Kidney epithelial cell (primary cell): ENCODE measurements around the gene YEATS2. TPM values are rescaled to one million over a fixed set of nuclear protein-coding genes. Genes with fewer than 3 reads are reported as not detected.

Experiments used
- DNase-seq: peaks from one replicate; pipeline ENCODE4 v3.0.0-alpha.2; 2010; ENCODE audit warnings: low read depth
- H3K27me3 ChIP-seq: 2 replicates; pipeline ENCODE4 v1.6.0; 2011; ENCODE audit warnings: low read length; ENCODE audit not compliant: control insufficient read depth, insufficient read depth
- H3K36me3 ChIP-seq: 2 replicates; pipeline ENCODE4 v1.5.1; 2011; ENCODE audit warnings: low read length; ENCODE audit not compliant: control insufficient read depth, insufficient read depth
- H3K4me3 ChIP-seq: 2 replicates; pipeline ENCODE4 v1.5.1; 2011; ENCODE audit warnings: low read depth, mild to moderate bottlenecking, control low read depth, low read length
- total RNA-seq: library from RNA; depleted of rRNA; stranded (reverse); fragments of >200 nt; gene quantifications from 2 replicates; pipeline ENCODE4 v1.2.3, GENCODE V29; 2015
- TF ChIP-seq, protein P1 (sequence below): IDR thresholded peaks from 2 replicates; pipeline ENCODE4 v1.5.1; 2011; ENCODE audit warnings: mild to moderate bottlenecking, moderate library complexity, low read length, control low read depth, inconsistent platforms; ENCODE audit not compliant: insufficient read depth, poor library complexity, severe bottlenecking

The YEATS2 gene
- total RNA-seq, 1 donor from 2014 or later = 30.2 TPM

DNA sequence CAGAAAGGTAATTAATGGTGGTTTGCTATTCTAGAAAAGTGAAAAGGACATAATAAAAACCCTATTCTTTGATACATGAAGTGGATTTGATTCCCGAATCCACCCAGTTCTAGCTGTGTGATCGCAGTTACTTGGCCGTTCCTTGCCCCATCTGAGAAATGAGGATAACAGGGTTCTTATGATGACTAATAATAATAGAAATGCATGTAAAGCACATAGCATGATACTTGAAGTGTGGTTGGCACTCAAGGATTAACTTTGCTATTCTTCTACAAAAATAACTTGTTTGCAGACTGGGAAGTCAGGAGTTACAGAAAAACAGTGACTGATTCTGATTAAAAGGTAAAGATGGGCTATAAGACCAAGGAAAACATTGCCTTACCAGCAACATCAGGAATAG lies 160.3 kb downstream of the YEATS2 start:
- TF ChIP-seq, protein P1, sequence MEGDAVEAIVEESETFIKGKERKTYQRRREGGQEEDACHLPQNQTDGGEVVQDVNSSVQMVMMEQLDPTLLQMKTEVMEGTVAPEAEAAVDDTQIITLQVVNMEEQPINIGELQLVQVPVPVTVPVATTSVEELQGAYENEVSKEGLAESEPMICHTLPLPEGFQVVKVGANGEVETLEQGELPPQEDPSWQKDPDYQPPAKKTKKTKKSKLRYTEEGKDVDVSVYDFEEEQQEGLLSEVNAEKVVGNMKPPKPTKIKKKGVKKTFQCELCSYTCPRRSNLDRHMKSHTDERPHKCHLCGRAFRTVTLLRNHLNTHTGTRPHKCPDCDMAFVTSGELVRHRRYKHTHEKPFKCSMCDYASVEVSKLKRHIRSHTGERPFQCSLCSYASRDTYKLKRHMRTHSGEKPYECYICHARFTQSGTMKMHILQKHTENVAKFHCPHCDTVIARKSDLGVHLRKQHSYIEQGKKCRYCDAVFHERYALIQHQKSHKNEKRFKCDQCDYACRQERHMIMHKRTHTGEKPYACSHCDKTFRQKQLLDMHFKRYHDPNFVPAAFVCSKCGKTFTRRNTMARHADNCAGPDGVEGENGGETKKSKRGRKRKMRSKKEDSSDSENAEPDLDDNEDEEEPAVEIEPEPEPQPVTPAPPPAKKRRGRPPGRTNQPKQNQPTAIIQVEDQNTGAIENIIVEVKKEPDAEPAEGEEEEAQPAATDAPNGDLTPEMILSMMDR = no peak
- DNase-seq = no peak
- H3K4me3 ChIP-seq = no peak overlapping the region
- no peaks in the 10 kb centered on the region for H3K36me3 ChIP-seq
- H3K27me3 ChIP-seq = no peaks in the 10 kb centered on the region

Other genes starting within 250 kb of the YEATS2 start
- not detected in 2 replicates for gene KLHL6, start 142.1 kb upstream of the YEATS2 start, total RNA-seq
- gene KLHL24, start 62.2 kb upstream of the YEATS2 start, total RNA-seq = 104 and 116 TPM in 2 replicates
- 3.3 and 3.4 TPM in 2 replicates for gene MAP6D1, start 127.8 kb downstream of the YEATS2 start, total RNA-seq
- gene PARL, start 187.1 kb downstream of the YEATS2 start, total RNA-seq = 38.5 and 45.3 TPM in 2 replicates